ENCODE results near the gene PCDHGA1. TPM values are rescaled to one million over a fixed set of nuclear protein-coding genes. Genes with fewer than 3 reads are reported as not detected.
A peak's percentile ranks its signal among the peaks of the same experiment; 100 is the strongest.

The PCDHGA1 gene
- total and polyA plus RNA-seq, 4 donors, result 0.05 to 0.08 (median 0.05) TPM; not detected in 1

GRCh38 chr5:141420855-141421488 is 90.7 kb downstream of the PCDHGA1 start, which contains the start of gene PCDHGA11:
Gene PCDHGA11 (plus strand): TSS chr5:141421051. CDS start chr5:141421228, 177 bp downstream.
- WGBS, result 18% methylated on average over 42 of the region's 42 CpGs
- no peak for TF ChIP-seq JUND (IDR thresholded peaks at IDR 0.05)
- TF ChIP-seq FOXA2 (IDR thresholded peaks at IDR 0.05), result no peak
- TF ChIP-seq ATF3 (IDR thresholded peaks at IDR 0.05), result no peak
- no peak for TF ChIP-seq HNF4G (IDR thresholded peaks at IDR 0.05)
- TF ChIP-seq FOXA1 (IDR thresholded peaks at IDR 0.05), result no peak
- no peak for TF ChIP-seq TAF1 (conservative IDR thresholded peaks at IDR 0.05)
- TF ChIP-seq, protein P1, sequence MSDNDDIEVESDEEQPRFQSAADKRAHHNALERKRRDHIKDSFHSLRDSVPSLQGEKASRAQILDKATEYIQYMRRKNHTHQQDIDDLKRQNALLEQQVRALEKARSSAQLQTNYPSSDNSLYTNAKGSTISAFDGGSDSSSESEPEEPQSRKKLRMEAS (IDR thresholded peaks at IDR 0.05), result no peak
- no peak for TF ChIP-seq HNF4A (conservative IDR thresholded peaks at IDR 0.05)
- TF ChIP-seq, protein P2, sequence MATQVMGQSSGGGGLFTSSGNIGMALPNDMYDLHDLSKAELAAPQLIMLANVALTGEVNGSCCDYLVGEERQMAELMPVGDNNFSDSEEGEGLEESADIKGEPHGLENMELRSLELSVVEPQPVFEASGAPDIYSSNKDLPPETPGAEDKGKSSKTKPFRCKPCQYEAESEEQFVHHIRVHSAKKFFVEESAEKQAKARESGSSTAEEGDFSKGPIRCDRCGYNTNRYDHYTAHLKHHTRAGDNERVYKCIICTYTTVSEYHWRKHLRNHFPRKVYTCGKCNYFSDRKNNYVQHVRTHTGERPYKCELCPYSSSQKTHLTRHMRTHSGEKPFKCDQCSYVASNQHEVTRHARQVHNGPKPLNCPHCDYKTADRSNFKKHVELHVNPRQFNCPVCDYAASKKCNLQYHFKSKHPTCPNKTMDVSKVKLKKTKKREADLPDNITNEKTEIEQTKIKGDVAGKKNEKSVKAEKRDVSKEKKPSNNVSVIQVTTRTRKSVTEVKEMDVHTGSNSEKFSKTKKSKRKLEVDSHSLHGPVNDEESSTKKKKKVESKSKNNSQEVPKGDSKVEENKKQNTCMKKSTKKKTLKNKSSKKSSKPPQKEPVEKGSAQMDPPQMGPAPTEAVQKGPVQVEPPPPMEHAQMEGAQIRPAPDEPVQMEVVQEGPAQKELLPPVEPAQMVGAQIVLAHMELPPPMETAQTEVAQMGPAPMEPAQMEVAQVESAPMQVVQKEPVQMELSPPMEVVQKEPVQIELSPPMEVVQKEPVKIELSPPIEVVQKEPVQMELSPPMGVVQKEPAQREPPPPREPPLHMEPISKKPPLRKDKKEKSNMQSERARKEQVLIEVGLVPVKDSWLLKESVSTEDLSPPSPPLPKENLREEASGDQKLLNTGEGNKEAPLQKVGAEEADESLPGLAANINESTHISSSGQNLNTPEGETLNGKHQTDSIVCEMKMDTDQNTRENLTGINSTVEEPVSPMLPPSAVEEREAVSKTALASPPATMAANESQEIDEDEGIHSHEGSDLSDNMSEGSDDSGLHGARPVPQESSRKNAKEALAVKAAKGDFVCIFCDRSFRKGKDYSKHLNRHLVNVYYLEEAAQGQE (IDR thresholded peaks at IDR 0.05), result no peak
- TF ChIP-seq RAD21 (IDR thresholded peaks at IDR 0.05), result peak; percentile 21 to 59
- TF ChIP-seq SP1 (IDR thresholded peaks at IDR 0.05), result no peak
- TF ChIP-seq NR2F2 (IDR thresholded peaks at IDR 0.05), result no peak
- TF ChIP-seq CTCF (IDR thresholded peaks at IDR 0.05; ENCODE audit: low read depth, low read length, missing input control), result peak; percentile 32
- TF ChIP-seq RXRA (IDR thresholded peaks at IDR 0.05), result no peak
- Histone ChIP-seq H3K4me1 (ENCODE audit: control insufficient read depth in 4 of 4, insufficient read depth in 4 of 4, low read length in 3 of 4) (no peaks in the 10 kb centered on the region), H3K4me3 (ENCODE audit: low read depth in 1 of 3, low read length in 3 of 3) (peak within 1 kb of the TSS; percentile 25 to 65 (median 59)), H3K9me3 (ENCODE audit: control insufficient read depth in 4 of 4, low read length in 3 of 4) (peaks cover 52 to 81% (median 59%) of the 10 kb centered on the region in 4 donors), H3K36me3 (ENCODE audit: control insufficient read depth in 4 of 4, insufficient read depth in 3 of 4, low read depth in 1 of 4, low read length in 3 of 4) (no peaks in the 10 kb centered on the region), H3K27me3 (ENCODE audit: control insufficient read depth in 4 of 4, insufficient read depth in 4 of 4, low read length in 3 of 4) (peaks cover 0 to 5% (median 0%) of the 10 kb centered on the region in 4 donors), H3K27ac (ENCODE audit: low read depth in 1 of 2, low read length in 2 of 2) (no peak within 1 kb of the TSS), H3K9ac (ENCODE audit: low read depth in 1 of 2, low read length in 2 of 2) (no peak within 1 kb of the TSS)
- no peak for DNase-seq (ENCODE audit: low spot score)

- Histone ChIP-seq H3K27ac (ENCODE audit: low read depth in 1 of 2, low read length in 2 of 2) (no peak overlapping the region), H3K9me3 (ENCODE audit: control insufficient read depth in 4 of 4, low read length in 3 of 4) (peaks cover 56 to 81% (median 61%) of the 10 kb centered on the region in 4 donors), H3K27me3 (ENCODE audit: control insufficient read depth in 4 of 4, insufficient read depth in 4 of 4, low read length in 3 of 4) (peaks cover 0 to 5% (median 0%) of the 10 kb centered on the region in 4 donors), H3K36me3 (ENCODE audit: control insufficient read depth in 4 of 4, insufficient read depth in 3 of 4, low read depth in 1 of 4, low read length in 3 of 4) (peaks cover 0 to 4% (median 0%) of the 10 kb centered on the region in 4 donors), H3K4me3 (ENCODE audit: low read depth in 1 of 3, low read length in 3 of 3) (peak overlapping the region; percentile 25 to 65 (median 52)), H3K9ac (ENCODE audit: low read depth in 1 of 2, low read length in 2 of 2) (no peak overlapping the region), H3K4me1 (ENCODE audit: control insufficient read depth in 4 of 4, insufficient read depth in 4 of 4, low read length in 3 of 4) (no peaks in the 10 kb centered on the region)
- TF ChIP-seq FOXA1 (IDR thresholded peaks at IDR 0.05) (no peak), NR2F2 (IDR thresholded peaks at IDR 0.05) (no peak)
- TF ChIP-seq, protein P1 (IDR thresholded peaks at IDR 0.05), result no peak
- 14% methylated on average over 13 of the region's 13 CpGs for WGBS
- DNase-seq (ENCODE audit: low spot score), result no peak
These were observed 91.2 kb downstream of the PCDHGA1 start for GRCh38 chr5:141421489-141421855.

All from liver (tissue), 9 donors.